HG02678 (cell line): ENCODE measurements around the gene ISOC1.
A peak's percentile ranks its signal among the peaks of the same experiment; 100 is the strongest.

Experiments used
- ATAC-seq: cut with Tn5 transposase; IDR thresholded peaks from one replicate; pipeline ENCODE4 v1.9.1; 2021; ENCODE audit warnings: mild to moderate bottlenecking, moderate library complexity; ENCODE audit not compliant: unreplicated experiment

Gene ISOC1

GRCh38 chr5:129094087-129094923 lies at the start of gene ISOC1:
ISOC1 (plus strand) TSS chr5:129094749; CDS start chr5:129094767, 18 bp downstream.
- peak; percentile 88 for ATAC-seq

- ATAC-seq: no peak
Measured at GRCh38 chr5:129046151-129046550, 48.4 kb upstream of the ISOC1 start.

GRCh38 chr5:129048509-129048908 lies 46.0 kb upstream of the ISOC1 start:
- ATAC-seq: no peak

GRCh38 chr5:129049126-129049799 lies 45.3 kb upstream of the ISOC1 start:
- ATAC-seq: no peak

GRCh38 chr5:129051283-129051682 lies 43.3 kb upstream of the ISOC1 start:
- ATAC-seq: no peak

GRCh38 chr5:129053438-129053837 lies 41.1 kb upstream of the ISOC1 start:
- no peak for ATAC-seq

GRCh38 chr5:129057329-129057728 lies 37.2 kb upstream of the ISOC1 start:
- no peak for ATAC-seq

- ATAC-seq: no peak
Measured at GRCh38 chr5:129061849-129062248, 32.7 kb upstream of the ISOC1 start.

- ATAC-seq: no peak
Measured at GRCh38 chr5:129063483-129064113, 31.0 kb upstream of the ISOC1 start.

- no peak for ATAC-seq
Measured at GRCh38 chr5:129065721-129066120, 28.8 kb upstream of the ISOC1 start.

- no peak for ATAC-seq
Measured at GRCh38 chr5:129067745-129068144, 26.8 kb upstream of the ISOC1 start.

- ATAC-seq: peak; percentile 90
Measured at GRCh38 chr5:129069292-129069691, 25.3 kb upstream of the ISOC1 start.

- ATAC-seq: no peak
Measured at GRCh38 chr5:129073111-129073510, 21.4 kb upstream of the ISOC1 start.

GRCh38 chr5:129074903-129075302 lies 19.6 kb upstream of the ISOC1 start:
- ATAC-seq: no peak

GRCh38 chr5:129077433-129078075 lies 17.0 kb upstream of the ISOC1 start:
- no peak for ATAC-seq

GRCh38 chr5:129078247-129078646 lies 16.3 kb upstream of the ISOC1 start:
- no peak for ATAC-seq

GRCh38 chr5:129078660-129079059 lies 15.9 kb upstream of the ISOC1 start:
- no peak for ATAC-seq

GRCh38 chr5:129079496-129079895 lies 15.1 kb upstream of the ISOC1 start:
- ATAC-seq: no peak

GRCh38 chr5:129080766-129081165 lies 13.8 kb upstream of the ISOC1 start:
- no peak for ATAC-seq

- ATAC-seq: no peak
Measured at GRCh38 chr5:129082225-129083136, 12.1 kb upstream of the ISOC1 start.
